Stomach (tissue), 4 donors: ENCODE data around the gene PAQR5.

Source experiments
- CTCF ChIP-seq, 7 experiments: fragments of 450-650 bp in 4 of 7; fragments of 200-600 bp in 3 of 7; sonication (generic) in 3 of 7; IDR thresholded peaks; one replicate each; pipeline ENCODE4 v1.5.1; 2016 to 2019; ENCODE audit warnings: antibody characterized with exemption in 7 of 7, control low read depth in 2 of 7, mild to moderate bottlenecking in 1 of 7
- POLR2A ChIP-seq, 4 donors: fragments of 450-650 bp; IDR thresholded peaks; one replicate each; pipeline ENCODE4 v1.6.1; 2016; ENCODE audit warnings: antibody characterized with exemption in 4 of 4, control low read depth in 2 of 4, mild to moderate bottlenecking in 1 of 4, moderate library complexity in 1 of 4
- POLR2AphosphoS5 ChIP-seq, 3 donors: sonication (generic); formaldehyde crosslinking; IDR thresholded peaks; one replicate each; pipeline ENCODE4 v1.6.1; 2016; ENCODE audit warnings: antibody characterized with exemption in 3 of 3

- peak; percentile 74 to 99 (median 98) for TF ChIP-seq POLR2AphosphoS5 (IDR thresholded peaks at IDR 0.05)
- TF ChIP-seq CTCF (IDR thresholded peaks at IDR 0.05), result no peak
- peak in 2 of 4 donors; percentile 22 to 72 for TF ChIP-seq POLR2A (IDR thresholded peaks at IDR 0.05)
These were observed 154.2 kb downstream of the PAQR5 start, which contains the start of gene RPLP1 for GRCh38 chr15:69452692-69453521.
